Keratinocyte (primary cell): ENCODE data around the gene FGF12. TPM values are rescaled to one million over a fixed set of nuclear protein-coding genes. Genes with fewer than 3 reads are reported as not detected.

Experiments
- DNase-seq: peaks from one replicate; pipeline ENCODE4 v3.0.0-alpha.2; 2011; ENCODE audit warnings: low read depth, missing footprints, low spot score
- FAIRE-seq: peaks from 2 replicates; lab custom pipeline; 2011; peaks lifted over from hg19 to GRCh38; lab: Jason Lieb, UNC
- H2AFZ ChIP-seq: 2 replicates; pipeline ENCODE4 v1.6.0; 2012; ENCODE audit warnings: low read length, control low read depth, inconsistent platforms; ENCODE audit not compliant: control insufficient read depth
- H3K27ac ChIP-seq: 2 replicates; pipeline ENCODE4 v1.5.1; 2011; ENCODE audit warnings: low read length; ENCODE audit not compliant: control insufficient read depth, insufficient read depth
- H3K27me3 ChIP-seq: 3 replicates; pipeline ENCODE4 v1.6.0; 2011; ENCODE audit warnings: low read length; ENCODE audit not compliant: control insufficient read depth, insufficient read depth; ENCODE audit errors: extremely low read depth
- H3K36me3 ChIP-seq, 2 experiments: 2 replicates in 1 of 2; 3 replicates in 1 of 2; pipeline ENCODE4 v1.5.1; 2011; ENCODE audit warnings: low read length in 2 of 2, mild to moderate bottlenecking in 1 of 2; ENCODE audit not compliant: control insufficient read depth in 2 of 2, insufficient read depth in 2 of 2; ENCODE audit errors: extremely low read depth in 1 of 2
- H3K4me1 ChIP-seq: 3 replicates; pipeline ENCODE4 v1.5.1; 2011; ENCODE audit warnings: low read length; ENCODE audit not compliant: control insufficient read depth, insufficient read depth; ENCODE audit errors: extremely low read depth
- H3K4me2 ChIP-seq: 3 replicates; pipeline ENCODE4 v1.6.0; 2011; ENCODE audit warnings: low read depth, low read length; ENCODE audit not compliant: control insufficient read depth, insufficient read depth; ENCODE audit errors: extremely low read depth
- H3K4me3 ChIP-seq, 3 experiments: fragments of 200-600 bp in 1 of 3; sonication (generic) in 1 of 3; 2 replicates in 2 of 3; 3 replicates in 1 of 3; pipeline ENCODE4 v1.5.1; 2011 to 2016; ENCODE audit warnings: low read length in 3 of 3, mild to moderate bottlenecking in 3 of 3, control low read depth in 2 of 3, inconsistent platforms in 1 of 3, low read depth in 1 of 3, mixed read lengths in 1 of 3, mixed run types in 1 of 3, moderate library complexity in 1 of 3; ENCODE audit not compliant: control insufficient read depth in 2 of 3, insufficient read depth in 2 of 3; ENCODE audit errors: extremely low read depth in 1 of 3
- H3K79me2 ChIP-seq: 2 replicates; pipeline ENCODE4 v1.6.0; 2012; ENCODE audit warnings: low read length; ENCODE audit not compliant: control insufficient read depth, insufficient read depth
- H3K9ac ChIP-seq: 3 replicates; pipeline ENCODE4 v1.6.0; 2011; ENCODE audit warnings: low read length; ENCODE audit not compliant: control insufficient read depth, insufficient read depth; ENCODE audit errors: extremely low read depth
- H3K9me1 ChIP-seq: 3 replicates; pipeline ENCODE4 v1.6.0; 2011; ENCODE audit warnings: low read length; ENCODE audit not compliant: control insufficient read depth, insufficient read depth; ENCODE audit errors: extremely low read depth
- H3K9me3 ChIP-seq: 2 replicates; pipeline ENCODE4 v1.5.1; 2012; ENCODE audit warnings: low read depth, low read length; ENCODE audit not compliant: control insufficient read depth
- H4K20me1 ChIP-seq: 3 replicates; pipeline ENCODE4 v1.6.0; 2011; ENCODE audit warnings: low read length; ENCODE audit not compliant: control insufficient read depth, insufficient read depth; ENCODE audit errors: extremely low read depth
- EZH2 ChIP-seq: IDR thresholded peaks from one replicate; pipeline ENCODE4 v1.6.1; 2012; ENCODE audit warnings: inconsistent platforms, mild to moderate bottlenecking, low read length, moderate library complexity
- dilution Hi-C: fragments of 300-500 bp; cut with MboI; formaldehyde crosslinking; loops from one replicate; pipeline ENCODE4 v1.7.0; 2020; ENCODE audit warnings: low sequenced_read_pairs; ENCODE audit not compliant: extremely low pct_ligation_motif_present
- polyA plus RNA-seq, 5 experiments: library from polyadenylated mRNA; depleted of rRNA in 3 of 5; stranded (reverse) in 3 of 5; stranded (forward) in 1 of 5; unstranded in 1 of 5; fragments of >200 nt; gene quantifications; 1 replicate in 1 of 5; 2 replicates in 3 of 5; 3 replicates in 1 of 5; pipeline versions ENCODE4 v1.2.1 to v1.2.3, GENCODE V29; 2011 to 2012; ENCODE audit warnings: missing spikeins in 2 of 5, low read depth in 1 of 5, low replicate concordance in 1 of 5
- TF ChIP-seq, protein P1 (sequence below), 3 experiments: IDR thresholded peaks in 1 of 3; conservative IDR thresholded peaks in 1 of 3; optimal IDR thresholded peaks in 1 of 3; 2 replicates in 2 of 3; 3 replicates in 1 of 3; pipeline versions ENCODE3 to v1.5.1; 2011; ENCODE audit warnings: low read length in 3 of 3, mild to moderate bottlenecking in 3 of 3, moderate library complexity in 2 of 3, control low read depth in 1 of 3, inconsistent platforms in 1 of 3; ENCODE audit not compliant: insufficient read depth in 2 of 3; ENCODE audit errors: extremely low read depth in 1 of 3

FGF12 gene
- polyA plus RNA-seq, 1 donor (not counting 4 experiments of a cell fraction or from before 2014, with no cell fraction given) = 4.1 TPM

DNA sequence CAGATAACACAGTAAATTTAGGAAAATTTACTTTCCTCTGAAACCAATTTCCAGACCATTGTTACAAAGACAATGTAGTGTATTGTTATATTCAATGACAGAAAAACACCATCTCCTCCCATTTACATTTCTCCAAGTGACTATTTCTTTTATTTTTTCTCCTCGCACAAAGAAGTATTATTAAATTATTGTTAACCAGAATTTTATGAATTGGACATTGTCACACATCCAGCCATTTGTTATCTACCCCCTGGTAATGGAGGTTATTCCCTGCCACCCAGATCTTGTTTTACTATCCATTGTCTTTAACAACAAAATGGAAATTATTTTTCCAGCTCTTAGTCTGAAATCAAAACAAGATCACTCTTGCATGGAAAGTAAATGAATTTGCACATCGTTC is 511.3 kb downstream of the FGF12 start:
- Histone ChIP-seq H3K27me3 (no peaks in the 10 kb centered on the region), H3K4me2 (no peak overlapping the region), H3K9ac (no peak overlapping the region), H4K20me1 (no peaks in the 10 kb centered on the region), H3K9me3 (no peaks in the 10 kb centered on the region), H3K36me3 (no peaks in the 10 kb centered on the region), H2AFZ (no peak overlapping the region), H3K4me3 (no peak overlapping the region), H3K4me1 (no peaks in the 10 kb centered on the region), H3K27ac (no peak overlapping the region), H3K9me1 (no peaks in the 10 kb centered on the region), H3K79me2 (no peaks in the 10 kb centered on the region)
- DNase-seq (no peak), FAIRE-seq (no peak)
- TF ChIP-seq EZH2 = no peak
- TF ChIP-seq, protein P1, sequence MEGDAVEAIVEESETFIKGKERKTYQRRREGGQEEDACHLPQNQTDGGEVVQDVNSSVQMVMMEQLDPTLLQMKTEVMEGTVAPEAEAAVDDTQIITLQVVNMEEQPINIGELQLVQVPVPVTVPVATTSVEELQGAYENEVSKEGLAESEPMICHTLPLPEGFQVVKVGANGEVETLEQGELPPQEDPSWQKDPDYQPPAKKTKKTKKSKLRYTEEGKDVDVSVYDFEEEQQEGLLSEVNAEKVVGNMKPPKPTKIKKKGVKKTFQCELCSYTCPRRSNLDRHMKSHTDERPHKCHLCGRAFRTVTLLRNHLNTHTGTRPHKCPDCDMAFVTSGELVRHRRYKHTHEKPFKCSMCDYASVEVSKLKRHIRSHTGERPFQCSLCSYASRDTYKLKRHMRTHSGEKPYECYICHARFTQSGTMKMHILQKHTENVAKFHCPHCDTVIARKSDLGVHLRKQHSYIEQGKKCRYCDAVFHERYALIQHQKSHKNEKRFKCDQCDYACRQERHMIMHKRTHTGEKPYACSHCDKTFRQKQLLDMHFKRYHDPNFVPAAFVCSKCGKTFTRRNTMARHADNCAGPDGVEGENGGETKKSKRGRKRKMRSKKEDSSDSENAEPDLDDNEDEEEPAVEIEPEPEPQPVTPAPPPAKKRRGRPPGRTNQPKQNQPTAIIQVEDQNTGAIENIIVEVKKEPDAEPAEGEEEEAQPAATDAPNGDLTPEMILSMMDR (optimal IDR thresholded peaks at IDR 0.05 in 1 of 3, IDR thresholded peaks at IDR 0.05 in 1 of 3, conservative IDR thresholded peaks at IDR 0.05 in 1 of 3; ENCODE audit: extremely low read depth in 1 of 3, insufficient read depth in 2 of 3, low read length in 3 of 3) = no peak
- dilution Hi-C loops = no loop called here

DNA sequence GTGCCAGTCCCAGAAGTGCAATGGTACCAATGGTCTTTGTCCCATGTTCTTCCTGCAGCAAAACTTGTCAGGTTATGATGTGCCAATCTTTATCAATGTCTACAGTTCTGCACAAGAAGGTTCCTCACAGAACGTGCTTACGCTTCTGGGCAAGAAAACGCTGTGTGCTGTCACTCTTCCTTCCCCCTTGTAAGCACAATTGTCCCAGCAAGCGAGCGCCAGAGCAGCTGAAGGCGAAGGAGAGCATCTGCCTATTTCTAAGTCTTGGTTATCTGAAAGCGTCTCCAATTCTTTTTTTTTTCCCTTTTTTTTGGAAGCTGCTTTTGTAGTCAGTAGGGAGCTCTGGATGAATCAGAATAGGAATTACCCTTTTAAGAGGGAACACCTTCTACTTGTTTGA is 514.4 kb downstream of the FGF12 start:
- Histone ChIP-seq H3K9me1 (no peaks in the 10 kb centered on the region), H3K27me3 (no peaks in the 10 kb centered on the region), H3K9me3 (no peaks in the 10 kb centered on the region), H3K4me1 (no peaks in the 10 kb centered on the region), H3K36me3 (no peaks in the 10 kb centered on the region), H2AFZ (no peak overlapping the region), H4K20me1 (no peaks in the 10 kb centered on the region), H3K4me2 (no peak overlapping the region), H3K4me3 (no peak overlapping the region), H3K9ac (no peak overlapping the region), H3K27ac (no peak overlapping the region), H3K79me2 (no peaks in the 10 kb centered on the region)
- TF ChIP-seq, protein P1 (optimal IDR thresholded peaks at IDR 0.05 in 1 of 3, IDR thresholded peaks at IDR 0.05 in 1 of 3, conservative IDR thresholded peaks at IDR 0.05 in 1 of 3; ENCODE audit: extremely low read depth in 1 of 3, insufficient read depth in 2 of 3, low read length in 3 of 3) = no peak
- TF ChIP-seq EZH2 = no peak
- FAIRE-seq = no peak
- dilution Hi-C loops = no loop called here
- no peak for DNase-seq
